OCI-LY7 (cell line): ENCODE measurements around the gene CCDC57. TPM values are rescaled to one million over a fixed set of nuclear protein-coding genes. Genes with fewer than 3 reads are reported as not detected.

Source experiments
- BruUV-seq: library from RNA; stranded (reverse); fragments of 400-500 nt; replicated peaks from 2 replicates; lab custom pipeline; 2021; lab: Mats Ljungman, UMichigan
- CTCF ChIA-PET: fragments of 300-600 bp; sonication (Branson Sonifier 250); formaldehyde crosslinking; loops from one replicate; lab custom pipeline; 2022; ENCODE audit warnings: antibody characterized with exemption; ENCODE audit not compliant: unreplicated experiment; lab: Charles Lee
- POLR2A ChIA-PET: fragments of 300-600 bp; sonication (Branson Sonifier 250); formaldehyde crosslinking; loops from one replicate; lab custom pipeline; 2022; ENCODE audit warnings: antibody characterized with exemption; lab: Charles Lee
- DNase-seq: peaks from one replicate; pipeline ENCODE4 v3.0.0-alpha.2; 2015; ENCODE audit warnings: low spot score
- H2AFZ ChIP-seq: fragments of 200-600 bp; sonication (generic), shearing (Covaris generic); 2 replicates; pipeline ENCODE4 v1.6.1; 2014; ENCODE audit warnings: mild to moderate bottlenecking, antibody characterized with exemption, low read length, moderate library complexity
- H3K27ac ChIP-seq: fragments of 200-600 bp; sonication (generic); 2 replicates; pipeline ENCODE4 v1.5.1; 2014; ENCODE audit warnings: mixed run types, low read depth, mild to moderate bottlenecking, moderate library complexity, low read length, inconsistent platforms; ENCODE audit not compliant: poor library complexity, severe bottlenecking
- H3K36me3 ChIP-seq: fragments of 200-600 bp; sonication (generic); 2 replicates; pipeline ENCODE4 v1.6.1; 2014; ENCODE audit warnings: mild to moderate bottlenecking, antibody characterized with exemption, low read length, moderate library complexity, mixed read lengths; ENCODE audit not compliant: insufficient read depth
- H3K4me1 ChIP-seq: fragments of 200-600 bp; sonication (generic); 2 replicates; pipeline ENCODE4 v1.5.1; 2014; ENCODE audit warnings: mild to moderate bottlenecking, low read length; ENCODE audit not compliant: insufficient read depth, poor library complexity, severe bottlenecking
- H3K4me2 ChIP-seq: fragments of 200-600 bp; sonication (generic); 2 replicates; pipeline ENCODE4 v1.6.1; 2014; ENCODE audit warnings: mild to moderate bottlenecking, low read length
- H3K4me3 ChIP-seq: fragments of 200-600 bp; sonication (generic); 2 replicates; pipeline ENCODE4 v1.5.1; 2014; ENCODE audit warnings: mild to moderate bottlenecking, low read depth, low read length; ENCODE audit not compliant: poor library complexity, severe bottlenecking
- H3K79me2 ChIP-seq: fragments of 200-600 bp; sonication (generic); 2 replicates; pipeline ENCODE4 v1.6.1; 2016; ENCODE audit warnings: low read depth, mild to moderate bottlenecking, low read length, moderate library complexity, mixed read lengths; ENCODE audit not compliant: insufficient read depth
- H3K9me2 ChIP-seq: fragments of 200-600 bp; sonication (generic); 2 replicates; pipeline ENCODE4 v1.6.1; 2016; ENCODE audit warnings: mild to moderate bottlenecking, low read length, mixed read lengths; ENCODE audit not compliant: insufficient read depth
- H3K9me3 ChIP-seq: fragments of 200-600 bp; sonication (generic); 2 replicates; pipeline ENCODE4 v1.6.1; 2014; ENCODE audit warnings: mild to moderate bottlenecking, mixed run types, low read length, mixed read lengths
- H4K20me1 ChIP-seq: fragments of 200-600 bp; sonication (generic); 2 replicates; pipeline ENCODE4 v1.6.1; 2014; ENCODE audit warnings: mild to moderate bottlenecking, antibody characterized with exemption, low read length, moderate library complexity, mixed read lengths; ENCODE audit not compliant: insufficient read depth
- CTCF ChIP-seq: fragments of 200-600 bp; sonication (generic); conservative IDR thresholded peaks from 2 replicates; pipeline ENCODE4 v1.5.1; 2014; ENCODE audit warnings: mild to moderate bottlenecking, antibody characterized with exemption, low read length, moderate library complexity, mixed read lengths
- EZH2phosphoT487 ChIP-seq: fragments of 200-600 bp; sonication (generic); IDR thresholded peaks from 2 replicates; pipeline ENCODE4 v1.6.1; 2018; ENCODE audit warnings: low read depth, borderline replicate concordance, mild to moderate bottlenecking, mixed run types, antibody characterized with exemption, low read length, moderate library complexity, mixed read lengths
- intact Hi-C: fragments of 100-400 bp; cut with micrococcal nuclease; formaldehyde crosslinking; loops from one replicate; pipeline ENCODE4 v1.10.0; 2022; ENCODE audit not compliant: unreplicated experiment
- total RNA-seq, 2 experiments: library from RNA; depleted of rRNA in 1 of 2; stranded (reverse); fragments of >200 nt in 1 of 2; shearing (Covaris generic) in 1 of 2; gene quantifications; 2 replicates each; pipeline ENCODE4 v1.2.3, GENCODE V29; 2014 to 2022

CCDC57 gene
- total RNA-seq, 2 experiments from 2014 or later: 34.5 to 58.7 TPM

- no peak for DNase-seq
- no TSS peak for BruUV-seq
- intact Hi-C loops: no loop called here
- Histone ChIP-seq H3K9me3 (no peaks in the 10 kb centered on the region), H4K20me1 (no peaks in the 10 kb centered on the region), H3K4me1 (no peaks in the 10 kb centered on the region), H3K79me2 (no peaks in the 10 kb centered on the region), H3K4me2 (no peak overlapping the region), H2AFZ (no peak overlapping the region), H3K36me3 (peaks cover 15% of the 10 kb centered on the region; the same call in 1 of the 2 replicates), H3K4me3 (no peak overlapping the region), H3K27ac (no peak overlapping the region), H3K9me2 (no peaks in the 10 kb centered on the region)
- TF ChIP-seq EZH2phosphoT487 (no peak), CTCF (no peak)
- POLR2A ChIA-PET: no interaction called here
- CTCF ChIA-PET: no interaction called here
Observed at GRCh38 chr17:82158825-82159224, 53.8 kb downstream of the CCDC57 start.

DNA sequence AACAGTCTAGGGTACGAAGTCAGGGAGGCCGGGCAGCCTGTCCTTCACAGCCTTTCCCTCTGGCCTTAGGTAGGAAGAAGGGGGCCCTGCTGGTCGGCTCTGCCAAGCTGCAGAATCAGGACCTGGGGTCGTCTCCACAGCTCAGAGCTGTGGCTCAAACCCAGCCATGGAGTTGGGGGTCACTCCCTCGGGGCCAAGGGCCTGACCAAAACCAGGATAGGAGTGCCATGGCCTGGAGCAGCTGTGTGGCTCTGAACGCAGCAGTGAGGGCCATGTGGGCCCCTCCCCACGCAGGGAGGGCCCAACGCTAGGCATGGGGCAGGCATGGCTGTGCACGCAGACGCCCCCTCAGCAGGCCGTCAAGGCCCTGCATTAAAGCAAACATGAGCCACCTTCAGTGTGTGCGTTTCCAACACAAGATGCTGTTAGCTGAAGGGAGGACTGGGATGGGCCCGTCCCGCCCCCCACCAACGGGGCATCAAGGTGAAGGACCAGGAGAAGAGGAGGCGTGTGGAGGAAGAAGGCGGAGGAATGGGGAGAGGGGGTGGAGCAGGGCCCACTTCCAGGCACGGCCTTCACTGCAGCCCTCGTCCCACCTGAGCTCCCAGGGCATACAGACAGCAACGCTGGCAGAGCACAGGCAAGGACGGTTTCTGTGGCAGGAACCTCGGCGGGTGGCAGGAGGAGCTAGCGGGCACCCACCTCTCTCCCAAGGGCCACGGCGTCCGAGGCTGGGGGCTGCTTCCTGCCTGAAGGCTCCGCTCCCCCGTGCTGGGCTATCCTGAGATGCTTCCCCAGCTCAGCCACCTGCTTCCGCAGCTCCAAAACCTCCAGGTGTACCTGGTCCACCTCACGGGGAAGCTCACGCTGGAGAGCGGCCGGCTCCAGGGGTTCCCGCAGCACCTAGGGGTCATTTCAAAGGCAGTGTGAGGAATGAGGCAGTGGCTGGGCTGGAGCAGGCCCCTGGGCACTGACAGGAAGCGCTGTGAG, 55.3 kb downstream of the CCDC57 start:
- CTCF ChIA-PET: no interaction called here
- intact Hi-C loops: no loop called here
- TF ChIP-seq EZH2phosphoT487: no peak
- no peak for TF ChIP-seq CTCF

More for the DNA sequence above, 55.3 kb downstream of the CCDC57 start:
- BruUV-seq: no TSS peak
- Histone ChIP-seq H4K20me1 (no peaks in the 10 kb centered on the region), H3K4me3 (no peak overlapping the region), H3K36me3 (peaks cover 15% of the 10 kb centered on the region; the same call in 1 of the 2 replicates), H2AFZ (no peak overlapping the region), H3K9me3 (no peaks in the 10 kb centered on the region), H3K4me2 (no peak overlapping the region), H3K9me2 (no peaks in the 10 kb centered on the region), H3K79me2 (no peaks in the 10 kb centered on the region), H3K4me1 (no peaks in the 10 kb centered on the region), H3K27ac (no peak overlapping the region)
- POLR2A ChIA-PET: no interaction called here
- DNase-seq: no peak
